BJ (cell line): ENCODE measurements around the gene FFAR3. TPM values are rescaled to one million over a fixed set of nuclear protein-coding genes. Genes with fewer than 3 reads are reported as not detected.
"Not testable (repeated sequence)": the region's sequence is repeated elsewhere in the genome, so short reads cannot be mapped to it uniquely, and the experiment has no call there.

Experiments used
- CTCF ChIA-PET: fragments of 350-600 bp; formaldehyde crosslinking; extraction: SDS; loops from one replicate; lab custom pipeline; 2021; ENCODE audit warnings: antibody characterized with exemption, inconsistent platforms; lab: Yijun Ruan, JAX
- POLR2A ChIA-PET: fragments of 300-600 bp; sonication (Branson Sonifier 250); formaldehyde crosslinking; extraction: SDS; loops from one replicate; lab custom pipeline; 2021; ENCODE audit warnings: antibody characterized with exemption; lab: Charles Lee
- DNase-seq: peaks from one replicate; pipeline ENCODE4 v3.0.0-alpha.2; 2011; ENCODE audit warnings: low read depth
- H3K27me3 ChIP-seq: 2 replicates; pipeline ENCODE4 v1.6.0; 2011; ENCODE audit warnings: low read length; ENCODE audit not compliant: control insufficient read depth, insufficient read depth
- H3K36me3 ChIP-seq: 2 replicates; pipeline ENCODE4 v1.5.1; 2011; ENCODE audit warnings: low read length; ENCODE audit not compliant: control insufficient read depth, insufficient read depth
- H3K4me3 ChIP-seq: 2 replicates; pipeline ENCODE4 v1.5.1; 2011; ENCODE audit warnings: low read depth, mild to moderate bottlenecking, control low read depth, low read length
- CTCF ChIP-seq: IDR thresholded peaks from 2 replicates; pipeline ENCODE4 v1.5.1; 2011; ENCODE audit warnings: low read depth, mild to moderate bottlenecking, control low read depth, inconsistent platforms, low read length, moderate library complexity; ENCODE audit not compliant: insufficient read depth
- polyA plus RNA-seq: library from polyadenylated mRNA; depleted of rRNA; stranded (reverse); fragments of >200 nt; gene quantifications from 2 replicates; pipeline ENCODE4 v1.2.3, GENCODE V29; 2011

FFAR3 gene
- polyA plus RNA-seq, 1 experiment, result not detected

GRCh38 chr19:35399948-35400772, 41.9 kb downstream of the FFAR3 start:
- no peaks in the 10 kb centered on the region for H3K27me3 ChIP-seq
- ChIA-PET POLR2A (no interaction called here), CTCF (interaction anchor here (0.6 kb wide), 1 partner anchor 66 kb away, joined by 5 read pairs; no protein-coding TSS in a partner anchor)
- no peaks in the 10 kb centered on the region for H3K36me3 ChIP-seq
- no peak for DNase-seq
- no peak for TF ChIP-seq CTCF
- H3K4me3 ChIP-seq, result no peak overlapping the region

- no peak for DNase-seq
- CTCF ChIA-PET, result interaction anchor here (0.8 kb wide), 1 partner anchor 37 kb away, joined by 4 read pairs; no protein-coding TSS in a partner anchor
- TF ChIP-seq CTCF, result no peak
- H3K27me3 ChIP-seq, result no peaks in the 10 kb centered on the region
- no peaks in the 10 kb centered on the region for H3K36me3 ChIP-seq
- POLR2A ChIA-PET, result no interaction called here
- H3K4me3 ChIP-seq, result no peak overlapping the region
Observed at GRCh38 chr19:35400773-35401100, 42.5 kb downstream of the FFAR3 start.

- CTCF ChIA-PET, result interaction anchor here (0.8 kb wide), 1 partner anchor 38 kb away, joined by 4 read pairs; no protein-coding TSS in a partner anchor
- POLR2A ChIA-PET, DNase-seq, H3K27me3 ChIP-seq, H3K36me3 ChIP-seq, H3K4me3 ChIP-seq: not testable (repeated sequence)
Observed at GRCh38 chr19:35401416-35401815, 43.2 kb downstream of the FFAR3 start.

GRCh38 chr19:35403116-35403760, 45.0 kb downstream of the FFAR3 start:
- ChIA-PET POLR2A (no interaction called here), CTCF (interaction anchor here (0.6 kb wide), 1 partner anchor 17 kb away, joined by 4 read pairs; no protein-coding TSS in a partner anchor)
- no peaks in the 10 kb centered on the region for H3K36me3 ChIP-seq
- no peak for DNase-seq
- TF ChIP-seq CTCF, result no peak
- H3K4me3 ChIP-seq, result no peak overlapping the region
- H3K27me3 ChIP-seq, result no peaks in the 10 kb centered on the region

- no peak overlapping the region for H3K4me3 ChIP-seq
- peak; percentile 5 for DNase-seq
- TF ChIP-seq CTCF, result no peak
- CTCF ChIA-PET, result interaction anchor here (0.6 kb wide), 1 partner anchor 38 kb away, joined by 4 read pairs; no protein-coding TSS in a partner anchor
- POLR2A ChIA-PET, result no interaction called here
- H3K36me3 ChIP-seq, result no peaks in the 10 kb centered on the region
- no peaks in the 10 kb centered on the region for H3K27me3 ChIP-seq
Observed at GRCh38 chr19:35404879-35405622, 46.8 kb downstream of the FFAR3 start.
